Stimulated activated naive B cell treated with anti-CD40 and anti-IgM and Interleukin-4, amounts not matched to agents 10 μg/mL and 1 μg/mL and 100 μg/mL, for 72 hours (primary cell): ENCODE measurements around the gene PRKCA.

ENCODE experiments used
- ATAC-seq, 2 donors: fragments of 150-1000 bp; cut with Tn5 transposase; replicated peaks; 2 replicates each; pipeline ENCODE4 v1.10.0; 2021; ENCODE audit warnings: moderate library complexity in 1 of 2
- DNase-seq: peaks from one replicate; pipeline ENCODE4 v3.0.0; 2021
- H3K27ac Mint-ChIP-seq: one replicate; pipeline ENCODE4 v1.8.0; 2022; ENCODE audit warnings: mild to moderate bottlenecking, mixed read lengths
- H3K27me3 Mint-ChIP-seq, 2 donors: one replicate each; pipeline ENCODE4 v1.8.0; 2022; ENCODE audit warnings: mixed read lengths in 2 of 2
- H3K36me3 Mint-ChIP-seq, 2 donors: one replicate each; pipeline ENCODE4 v1.8.0; 2022; ENCODE audit warnings: mixed read lengths in 2 of 2, mild to moderate bottlenecking in 1 of 2
- H3K4me1 Mint-ChIP-seq, 2 donors: one replicate each; pipeline ENCODE4 v1.8.0; 2022; ENCODE audit warnings: mixed read lengths in 2 of 2, mild to moderate bottlenecking in 1 of 2
- H3K4me3 Mint-ChIP-seq, 2 donors: one replicate each; pipeline ENCODE4 v1.8.0; 2022; ENCODE audit warnings: mild to moderate bottlenecking in 2 of 2, mixed read lengths in 2 of 2, moderate library complexity in 1 of 2
- H3K9me3 Mint-ChIP-seq, 2 donors: one replicate each; pipeline ENCODE4 v1.8.0; 2022; ENCODE audit warnings: mixed read lengths in 2 of 2, mild to moderate bottlenecking in 1 of 2

Gene PRKCA

GRCh38 chr17:66776999-66777688 lies 474.7 kb downstream of the PRKCA start:
- ATAC-seq (no peak), DNase-seq (no peak)
- Mint-ChIP-seq H3K36me3 (no peaks in the 10 kb centered on the region), H3K9me3 (no peaks in the 10 kb centered on the region), H3K4me1 (peaks cover 0 to 7% of the 10 kb centered on the region in 2 donors), H3K27ac (no peak overlapping the region), H3K27me3 (peaks cover 7 to 12% of the 10 kb centered on the region in 2 donors), H3K4me3 (no peak overlapping the region)

DNA sequence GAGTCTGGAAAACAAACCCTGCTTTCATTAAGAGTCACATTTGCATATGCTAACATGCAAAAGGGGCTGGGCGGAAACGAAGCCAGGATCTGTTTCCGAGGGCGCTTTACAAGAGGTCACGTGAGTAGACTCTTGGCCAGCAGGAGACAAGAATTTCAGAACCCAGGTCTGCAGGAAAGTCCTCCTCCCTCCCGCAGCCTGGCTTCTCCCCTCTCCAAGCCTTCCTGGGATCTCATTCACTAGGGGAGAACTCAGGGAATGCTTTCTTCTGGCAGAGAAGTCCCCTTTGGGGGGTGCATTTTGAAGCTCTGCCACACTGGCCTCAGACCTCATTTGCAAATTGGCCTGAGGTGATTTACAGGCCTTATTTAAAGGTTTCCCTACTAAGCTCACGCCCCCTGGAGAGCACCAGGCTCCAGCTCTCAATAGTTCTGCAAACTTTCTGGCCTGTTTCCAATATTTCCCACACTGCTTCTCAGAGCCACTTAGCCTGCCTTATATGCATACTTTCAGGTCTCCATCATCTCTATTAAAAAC lies 475.3 kb downstream of the PRKCA start:
- H3K4me1 Mint-ChIP-seq, result peaks cover 0 to 7% of the 10 kb centered on the region in 2 donors
- H3K27me3 Mint-ChIP-seq, result peaks cover 7 to 12% of the 10 kb centered on the region in 2 donors
- no peak for ATAC-seq
- no peaks in the 10 kb centered on the region for H3K9me3 Mint-ChIP-seq
- H3K27ac Mint-ChIP-seq, result no peak overlapping the region
- no peaks in the 10 kb centered on the region for H3K36me3 Mint-ChIP-seq
- no peak for DNase-seq
- no peak overlapping the region for H3K4me3 Mint-ChIP-seq

- DNase-seq, result no peak
- Mint-ChIP-seq H3K4me3 (no peak overlapping the region), H3K27me3 (peaks cover 7 to 12% of the 10 kb centered on the region in 2 donors), H3K27ac (no peak overlapping the region), H3K36me3 (no peaks in the 10 kb centered on the region), H3K4me1 (peaks cover 0 to 7% of the 10 kb centered on the region in 2 donors), H3K9me3 (no peaks in the 10 kb centered on the region)
- no peak for ATAC-seq
Observed at GRCh38 chr17:66778531-66779236, 476.3 kb downstream of the PRKCA start.

DNA sequence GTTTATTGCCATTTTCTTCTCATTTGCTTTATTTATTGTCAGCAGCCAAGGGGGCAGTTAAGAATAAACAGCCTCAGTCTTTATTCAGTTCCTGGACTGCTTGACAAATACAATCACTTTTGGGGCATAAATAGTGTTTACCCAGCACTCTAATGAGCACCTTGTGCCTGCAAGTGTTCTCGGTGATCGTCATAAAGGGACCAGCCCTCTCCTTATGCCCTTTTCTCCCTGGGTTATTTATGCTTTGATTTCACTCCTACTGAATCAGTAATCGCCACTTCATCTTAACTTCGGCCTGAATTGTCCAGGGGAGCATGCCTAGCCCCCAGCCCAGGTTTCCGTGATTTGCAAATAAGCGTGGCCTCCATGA lies 476.8 kb downstream of the PRKCA start:
- Mint-ChIP-seq H3K4me1 (peaks cover 0 to 7% of the 10 kb centered on the region in 2 donors), H3K4me3 (no peak overlapping the region), H3K36me3 (no peaks in the 10 kb centered on the region), H3K27me3 (peaks cover 7 to 12% of the 10 kb centered on the region in 2 donors), H3K9me3 (no peaks in the 10 kb centered on the region), H3K27ac (no peak overlapping the region)
- no peak for ATAC-seq
- DNase-seq, result no peak

GRCh38 chr17:66781135-66781534 lies 478.7 kb downstream of the PRKCA start:
- Mint-ChIP-seq H3K27me3 (peaks cover 0 to 6% of the 10 kb centered on the region in 2 donors), H3K27ac (no peak overlapping the region), H3K9me3 (no peaks in the 10 kb centered on the region), H3K36me3 (no peaks in the 10 kb centered on the region), H3K4me3 (no peak overlapping the region), H3K4me1 (peaks cover 6% of the 10 kb centered on the region in 2 donors)
- ATAC-seq (no peak), DNase-seq (no peak)

DNA sequence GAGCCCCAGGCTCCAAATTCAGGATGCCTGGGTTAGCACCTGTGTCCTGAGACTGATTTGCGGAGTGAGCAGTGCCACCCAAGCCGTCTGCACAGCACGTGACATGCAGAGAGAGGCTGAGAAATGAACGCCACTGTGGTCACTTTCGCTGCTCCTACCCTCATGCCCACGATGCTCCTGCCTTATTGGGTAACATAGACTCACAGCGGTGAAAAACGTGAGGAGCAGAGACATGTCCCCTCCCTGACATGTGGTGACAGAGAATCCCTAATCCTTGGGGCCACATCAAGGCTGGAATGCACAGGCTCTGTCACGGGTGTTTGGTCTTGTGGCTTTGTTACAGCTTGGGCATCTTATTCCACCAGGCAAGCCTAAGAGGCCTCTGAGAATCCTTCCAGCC lies 480.4 kb downstream of the PRKCA start:
- Mint-ChIP-seq H3K4me1 (peaks cover 10 to 23% of the 10 kb centered on the region in 2 donors), H3K27me3 (no peaks in the 10 kb centered on the region), H3K9me3 (no peaks in the 10 kb centered on the region), H3K36me3 (no peaks in the 10 kb centered on the region), H3K27ac (no peak overlapping the region), H3K4me3 (no peak overlapping the region)
- ATAC-seq (no peak), DNase-seq (no peak)

DNA sequence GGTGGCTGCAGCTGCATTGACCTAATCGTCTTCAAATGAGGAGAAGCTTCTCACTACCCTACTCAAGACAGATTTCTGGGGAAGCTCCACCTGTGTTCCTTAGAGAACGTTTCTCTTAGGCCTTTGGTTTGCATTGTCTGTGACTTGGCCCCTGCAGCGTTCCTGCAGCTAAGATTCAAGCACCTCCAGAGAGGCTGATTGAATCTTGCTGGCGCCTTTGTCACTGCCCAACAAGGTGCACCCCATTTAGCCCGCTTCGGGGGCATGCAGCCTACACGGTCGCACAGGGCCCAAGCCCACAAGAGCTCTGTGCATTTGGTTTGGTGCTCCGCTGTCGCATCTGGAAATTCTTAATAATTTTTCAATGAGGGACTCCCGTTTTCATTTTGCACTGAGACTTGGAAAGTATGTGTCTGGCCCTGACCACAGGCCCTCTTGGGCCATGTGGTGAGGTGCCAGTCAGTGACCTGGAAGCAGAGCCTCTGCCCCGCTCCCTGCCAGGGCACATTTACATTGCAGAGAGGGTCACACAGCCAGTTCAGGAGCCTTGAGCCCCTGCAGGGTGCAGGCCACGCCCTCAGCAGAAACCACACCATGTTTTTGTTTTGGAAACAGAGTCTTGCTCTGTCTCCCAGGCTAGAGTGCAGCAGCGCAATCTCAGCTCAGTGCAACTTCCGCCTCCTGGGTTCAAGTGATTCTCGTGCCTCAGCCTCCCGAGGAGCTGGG lies 481.4 kb downstream of the PRKCA start:
- DNase-seq, result no peak
- Mint-ChIP-seq H3K27me3 (no peaks in the 10 kb centered on the region), H3K4me3 (no peak overlapping the region), H3K36me3 (no peaks in the 10 kb centered on the region), H3K9me3 (no peaks in the 10 kb centered on the region), H3K4me1 (peaks cover 10 to 23% of the 10 kb centered on the region in 2 donors), H3K27ac (no peak overlapping the region)
- no peak for ATAC-seq

- H3K4me1 Mint-ChIP-seq, result peaks cover 11 to 26% of the 10 kb centered on the region in 2 donors
- no peak overlapping the region for H3K4me3 Mint-ChIP-seq
- ATAC-seq (no peak), DNase-seq (no peak)
- no peak overlapping the region for H3K27ac Mint-ChIP-seq
- H3K36me3 Mint-ChIP-seq, result no peaks in the 10 kb centered on the region
- H3K27me3 Mint-ChIP-seq, result no peaks in the 10 kb centered on the region
- no peaks in the 10 kb centered on the region for H3K9me3 Mint-ChIP-seq
Observed at GRCh38 chr17:66784621-66785364, 482.4 kb downstream of the PRKCA start.

DNA sequence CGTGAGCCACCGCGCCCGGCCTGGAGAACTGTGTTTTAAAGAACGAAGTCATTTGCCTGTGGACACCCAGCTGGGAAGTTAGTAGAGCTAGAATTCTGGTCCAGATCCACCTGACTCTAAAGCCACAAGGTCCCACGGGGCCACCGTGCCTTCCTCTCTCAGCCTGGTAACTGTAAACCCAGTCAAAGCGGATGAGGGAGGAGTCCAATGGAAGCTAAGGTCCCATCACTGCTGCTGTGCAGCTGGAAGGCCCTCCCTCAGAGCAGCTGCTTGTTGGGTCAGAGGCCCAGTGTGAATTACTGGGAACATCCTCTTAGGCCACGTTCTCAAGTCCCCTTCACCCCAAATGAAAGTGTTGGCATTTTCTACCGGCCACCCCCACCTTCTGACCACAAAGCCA lies 483.7 kb downstream of the PRKCA start:
- DNase-seq, result no peak
- peak; percentile 70 to 72 for ATAC-seq
- Mint-ChIP-seq H3K27me3 (peaks cover 1% of the 10 kb centered on the region in 2 donors), H3K36me3 (no peaks in the 10 kb centered on the region), H3K4me1 (peaks cover 14 to 38% of the 10 kb centered on the region in 2 donors), H3K4me3 (no peak overlapping the region), H3K27ac (peak overlapping the region; percentile 25), H3K9me3 (no peaks in the 10 kb centered on the region)

DNA sequence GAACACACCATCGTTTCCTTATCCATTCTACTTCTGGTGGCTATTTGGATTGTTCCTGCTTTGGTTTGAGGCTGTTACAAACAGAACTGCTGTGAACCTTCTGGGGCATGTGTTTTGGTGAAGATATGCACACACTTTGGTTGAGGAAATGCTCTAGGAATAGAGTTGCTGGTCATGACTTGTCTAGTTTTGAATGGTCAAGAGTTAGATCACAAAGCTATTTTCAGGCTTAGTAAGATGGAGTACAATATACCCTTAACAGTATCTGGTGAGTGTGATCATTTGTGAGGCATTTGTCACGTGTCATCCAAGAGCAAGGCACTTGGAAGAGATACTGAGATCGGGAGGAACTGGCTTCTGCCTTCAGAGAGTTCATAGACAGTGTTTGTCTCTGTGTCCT lies 485.5 kb downstream of the PRKCA start:
- Mint-ChIP-seq H3K36me3 (peaks cover 0 to 6% of the 10 kb centered on the region in 2 donors), H3K9me3 (no peaks in the 10 kb centered on the region), H3K27me3 (peaks cover 13 to 14% of the 10 kb centered on the region in 2 donors), H3K4me3 (no peak overlapping the region), H3K27ac (no peak overlapping the region), H3K4me1 (peaks cover 24 to 45% of the 10 kb centered on the region in 2 donors)
- DNase-seq (no peak), ATAC-seq (no peak)

GRCh38 chr17:66789093-66789492 lies 486.7 kb downstream of the PRKCA start:
- no peak overlapping the region for H3K27ac Mint-ChIP-seq
- H3K9me3 Mint-ChIP-seq, result no peaks in the 10 kb centered on the region
- DNase-seq (no peak), ATAC-seq (no peak)
- H3K36me3 Mint-ChIP-seq, result peaks cover 0 to 6% of the 10 kb centered on the region in 2 donors
- peaks cover 13 to 14% of the 10 kb centered on the region in 2 donors for H3K27me3 Mint-ChIP-seq
- H3K4me3 Mint-ChIP-seq, result no peak overlapping the region
- peaks cover 24 to 45% of the 10 kb centered on the region in 2 donors for H3K4me1 Mint-ChIP-seq

GRCh38 chr17:66789961-66790437 lies 487.6 kb downstream of the PRKCA start:
- H3K4me3 Mint-ChIP-seq, result no peak overlapping the region
- H3K27ac Mint-ChIP-seq, result no peak overlapping the region
- peaks cover 14 to 15% of the 10 kb centered on the region in 2 donors for H3K27me3 Mint-ChIP-seq
- H3K9me3 Mint-ChIP-seq, result no peaks in the 10 kb centered on the region
- DNase-seq, result no peak
- ATAC-seq, result peak in 1 of 2 donors; percentile 33
- H3K36me3 Mint-ChIP-seq, result peaks cover 0 to 6% of the 10 kb centered on the region in 2 donors
- H3K4me1 Mint-ChIP-seq, result peaks cover 24 to 45% of the 10 kb centered on the region in 2 donors

DNA sequence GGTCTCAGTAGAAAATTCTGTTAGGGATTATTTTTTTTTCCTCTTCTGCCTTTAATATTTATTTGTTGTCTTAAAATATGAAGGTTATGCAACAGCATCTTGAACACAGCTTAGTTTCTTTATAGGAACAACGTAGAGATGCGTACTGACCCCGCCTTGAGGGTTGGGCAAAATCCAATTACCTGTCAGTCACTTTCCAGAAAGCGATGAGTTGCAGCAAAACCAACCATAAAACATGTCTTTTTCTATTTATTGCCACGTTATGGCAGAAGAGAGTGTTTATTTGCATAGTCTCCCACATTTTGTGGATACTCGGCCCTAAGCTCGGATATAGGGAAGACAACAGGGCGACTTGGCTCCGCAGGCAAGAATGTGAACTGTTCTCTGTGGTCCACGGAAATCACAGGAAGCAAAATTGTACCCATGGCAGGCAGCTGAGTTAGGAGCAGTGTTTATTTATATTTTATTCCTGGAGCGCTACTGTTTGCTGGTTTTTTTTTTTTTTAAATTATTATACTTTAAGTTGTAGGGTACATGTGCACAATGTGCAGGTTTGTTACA lies 488.2 kb downstream of the PRKCA start:
- Mint-ChIP-seq H3K9me3 (no peaks in the 10 kb centered on the region), H3K4me1 (peaks cover 24 to 45% of the 10 kb centered on the region in 2 donors), H3K36me3 (peaks cover 0 to 6% of the 10 kb centered on the region in 2 donors), H3K4me3 (no peak overlapping the region), H3K27ac (no peak overlapping the region), H3K27me3 (peaks cover 14 to 16% of the 10 kb centered on the region in 2 donors)
- ATAC-seq, result no peak
- DNase-seq, result no peak
